ENCODE data around the gene PPP2R5E.

Gene PPP2R5E

DNA sequence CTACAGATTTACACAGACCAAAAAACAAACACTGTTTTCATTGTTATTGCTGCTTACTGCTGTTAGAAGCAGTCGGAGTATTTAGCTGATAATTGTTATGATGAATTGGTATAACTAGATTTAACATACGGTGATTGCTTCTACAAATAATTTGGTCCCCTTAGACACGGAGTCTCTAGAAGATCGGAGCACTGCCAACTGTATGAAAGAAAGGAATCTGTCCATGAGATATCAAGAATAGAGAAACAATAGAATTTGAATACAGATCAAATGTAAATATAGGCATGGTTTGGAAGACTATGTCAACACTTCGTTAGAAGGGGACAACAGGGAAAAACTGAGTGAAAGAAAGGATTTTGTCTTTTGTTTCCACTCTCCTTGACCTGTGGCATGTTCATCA lies 110.9 kb downstream of the PPP2R5E start:
- no peak for DNase-seq (ENCODE audit: low read depth)

DNA sequence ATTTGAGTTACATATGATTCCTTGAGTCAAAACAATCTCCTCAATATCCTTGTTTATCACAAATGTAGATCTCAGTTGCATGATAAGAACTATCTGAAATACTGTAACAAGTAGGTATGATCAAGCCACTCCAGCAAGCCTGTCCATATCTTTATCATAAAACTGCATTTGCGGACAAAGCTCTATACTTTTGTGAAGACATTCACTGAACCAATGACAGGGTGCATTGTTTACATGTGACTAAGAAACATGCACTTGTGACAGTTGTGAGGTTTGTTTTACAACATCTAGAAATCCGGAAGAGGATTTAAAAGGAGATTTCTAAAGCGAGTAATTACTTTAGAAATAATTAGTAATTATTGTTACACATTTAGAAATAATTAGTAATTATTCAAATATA lies 111.7 kb downstream of the PPP2R5E start:
- DNase-seq (ENCODE audit: low read depth): no peak

DNA sequence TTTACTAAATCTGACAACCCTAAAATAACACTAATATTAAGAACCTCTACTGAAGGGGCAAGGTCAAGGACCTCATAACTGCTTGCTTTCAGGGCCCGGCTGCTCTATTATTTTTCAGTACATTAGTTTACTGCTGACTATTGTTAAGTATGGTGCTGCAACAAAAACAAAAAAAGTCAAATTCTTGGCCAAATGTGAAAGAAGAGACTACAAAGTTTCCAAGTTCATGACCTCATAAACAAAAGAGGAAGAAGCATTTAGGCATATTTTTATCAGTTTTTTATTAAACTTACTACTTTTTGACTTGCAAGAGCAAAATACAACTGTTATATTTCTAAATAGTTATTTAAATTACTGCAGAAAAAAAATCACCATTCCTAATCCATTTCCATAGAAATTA lies 114.7 kb downstream of the PPP2R5E start:
- DNase-seq (ENCODE audit: low read depth): no peak

DNA sequence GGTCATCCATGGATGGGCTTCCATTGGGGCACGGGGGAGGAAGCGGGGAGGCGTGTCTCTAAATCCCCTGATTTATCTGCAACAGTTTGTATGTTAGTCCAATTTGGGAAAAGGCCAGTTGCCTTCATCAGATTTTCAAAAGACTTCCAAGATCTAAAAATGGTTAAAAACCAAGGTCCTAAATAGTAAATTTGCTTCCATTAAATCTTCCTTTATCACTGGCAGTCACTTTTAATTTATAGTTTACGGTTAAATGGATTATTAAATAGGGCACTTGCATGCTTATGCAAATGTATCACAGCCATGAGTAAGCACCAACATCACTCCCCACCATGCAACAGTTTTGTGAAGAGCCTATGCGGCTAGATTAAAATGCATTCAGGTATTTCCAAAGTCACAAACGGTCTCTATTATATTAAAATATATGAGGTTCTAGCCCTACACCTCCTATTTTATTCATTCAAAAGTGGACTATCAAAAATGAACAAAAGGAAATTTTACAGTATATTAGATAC lies 116.3 kb downstream of the PPP2R5E start:
- DNase-seq (ENCODE audit: low read depth): no peak

DNA sequence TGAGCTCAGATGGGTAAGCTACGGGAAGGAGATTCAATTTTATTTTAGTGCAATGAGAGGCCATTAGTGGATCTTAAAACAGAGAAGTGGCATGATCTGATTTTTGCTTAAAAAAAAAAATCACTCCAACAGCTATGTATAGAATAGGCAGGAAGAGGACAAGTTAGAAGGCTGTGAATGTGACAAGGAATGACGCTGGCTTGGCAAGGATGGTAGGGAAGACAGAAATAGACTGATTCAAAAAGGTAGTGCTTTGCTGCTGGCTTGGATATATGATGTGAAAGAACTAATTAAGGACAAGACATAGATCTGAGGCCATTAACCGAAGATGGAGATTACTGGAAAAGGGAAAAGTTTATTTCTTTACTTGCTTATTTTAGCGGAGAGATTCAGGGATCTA lies 119.3 kb downstream of the PPP2R5E start:
- no peak for DNase-seq (ENCODE audit: low read depth)

DNA sequence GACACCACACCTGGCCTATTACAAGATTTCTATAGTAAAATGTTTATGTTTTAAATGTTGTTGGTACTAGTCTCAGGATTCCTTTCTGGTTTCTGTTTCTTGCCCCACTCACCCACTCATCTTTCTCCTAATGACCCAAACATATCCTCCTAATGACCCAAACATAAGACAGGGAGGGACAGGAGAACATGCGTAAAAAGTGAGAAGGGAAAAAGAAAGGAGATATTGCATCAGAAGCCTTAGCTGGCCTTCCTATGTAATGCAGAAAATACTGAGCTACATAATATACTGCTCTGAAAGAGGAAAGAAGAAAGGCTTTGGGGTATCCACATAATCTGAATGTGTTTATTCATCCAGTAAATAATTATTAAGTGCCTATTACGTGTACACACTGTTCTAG lies 119.8 kb downstream of the PPP2R5E start:
- DNase-seq (ENCODE audit: low read depth): no peak

DNA sequence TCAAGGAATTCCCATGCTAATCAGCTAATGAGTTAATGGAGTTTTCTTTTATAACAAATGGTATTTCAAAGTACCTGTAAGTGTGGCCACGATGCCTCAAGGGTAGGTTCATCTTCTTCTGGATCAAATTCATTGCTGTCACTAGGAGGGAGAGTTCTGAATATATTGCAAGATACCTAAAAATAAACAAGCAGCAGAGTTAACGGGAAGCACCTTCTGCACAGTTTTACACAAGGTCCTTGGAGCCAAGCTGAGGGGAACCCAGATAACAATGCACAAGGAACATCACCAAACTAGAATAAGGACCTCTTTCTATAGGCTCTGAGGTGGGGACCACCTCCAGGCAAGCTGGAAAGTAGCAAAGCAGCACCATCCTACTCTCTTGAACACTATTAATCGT lies 121.3 kb downstream of the PPP2R5E start:
- DNase-seq (ENCODE audit: low read depth): no peak

DNA sequence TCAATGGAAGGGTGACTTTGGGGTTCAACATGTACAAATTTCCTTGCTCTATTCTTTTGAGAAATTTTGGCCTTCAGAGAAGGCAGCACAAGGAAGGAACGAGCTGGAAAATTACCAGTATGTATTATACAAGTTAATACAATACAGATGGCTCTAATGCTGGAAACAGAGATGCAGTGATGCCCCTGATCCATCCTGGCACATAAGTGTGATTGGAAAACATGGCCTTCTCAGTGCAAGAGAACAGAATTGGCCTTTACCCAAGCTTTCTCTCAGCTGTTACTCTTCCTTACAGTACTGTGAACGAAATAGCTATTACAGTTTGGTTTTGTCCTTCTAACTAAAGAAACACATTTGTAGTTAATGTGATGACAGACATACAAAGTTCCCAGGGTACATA lies 122.0 kb downstream of the PPP2R5E start:
- no peak for DNase-seq (ENCODE audit: low read depth)

DNA sequence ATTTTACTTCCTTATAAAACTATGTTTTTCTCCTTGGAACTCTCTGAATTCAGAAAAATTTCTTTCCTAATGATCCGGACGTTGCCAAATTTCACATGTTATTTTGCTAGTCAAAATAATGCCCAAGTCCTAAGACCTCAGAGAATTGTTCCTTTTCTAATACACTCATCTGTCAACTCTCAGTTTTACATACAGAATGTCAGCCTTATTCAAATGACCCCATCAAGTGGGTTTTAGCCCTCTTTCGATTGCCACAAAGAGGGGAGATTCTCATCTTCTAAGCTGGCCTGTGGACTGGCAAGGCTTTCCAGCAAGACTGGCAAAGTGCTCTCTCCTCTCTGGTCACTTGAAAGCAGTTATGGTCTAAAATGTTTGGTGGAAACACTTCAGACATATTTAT lies 125.2 kb downstream of the PPP2R5E start:
- DNase-seq (ENCODE audit: low read depth): no peak

DNA sequence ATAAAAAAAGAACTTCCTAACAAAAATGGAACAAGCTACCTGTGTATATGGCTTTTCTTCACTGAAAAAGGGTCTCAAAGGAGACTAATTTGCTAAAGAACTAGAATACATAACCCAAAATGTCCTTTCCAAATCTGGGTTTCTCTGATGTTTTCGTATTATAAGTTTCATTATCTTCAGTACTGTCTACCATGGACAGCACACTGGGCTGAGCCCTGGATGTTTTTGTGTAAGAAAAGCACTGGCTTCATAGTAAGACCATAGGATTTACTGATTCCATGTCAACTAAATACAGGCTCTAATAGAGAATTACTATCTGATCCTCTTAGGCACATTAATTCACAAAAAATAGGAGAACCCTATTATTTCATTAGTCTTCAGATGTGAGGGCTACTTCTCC lies 130.2 kb downstream of the PPP2R5E start:
- no peak for DNase-seq (ENCODE audit: low read depth)

DNA sequence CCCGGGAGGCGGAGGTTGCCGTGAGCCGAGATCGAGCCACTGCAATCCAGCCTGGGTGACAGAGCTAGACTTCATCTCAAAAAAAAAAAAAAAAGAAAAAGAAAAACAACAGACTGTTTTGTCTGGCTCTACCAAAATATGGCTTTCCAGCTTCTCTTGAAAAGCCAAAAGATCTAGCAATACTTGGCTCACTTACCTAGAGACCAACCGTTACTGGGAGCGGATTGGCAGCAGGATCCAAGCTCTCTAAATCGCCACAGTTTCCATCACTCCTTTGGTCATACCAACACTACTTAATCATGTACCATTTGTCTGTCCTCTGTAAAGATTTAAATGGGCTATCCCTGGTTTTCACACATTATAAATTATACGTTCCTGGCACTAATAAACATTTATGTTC lies 136.8 kb downstream of the PPP2R5E start:
- no peak for DNase-seq (ENCODE audit: low read depth)

DNA sequence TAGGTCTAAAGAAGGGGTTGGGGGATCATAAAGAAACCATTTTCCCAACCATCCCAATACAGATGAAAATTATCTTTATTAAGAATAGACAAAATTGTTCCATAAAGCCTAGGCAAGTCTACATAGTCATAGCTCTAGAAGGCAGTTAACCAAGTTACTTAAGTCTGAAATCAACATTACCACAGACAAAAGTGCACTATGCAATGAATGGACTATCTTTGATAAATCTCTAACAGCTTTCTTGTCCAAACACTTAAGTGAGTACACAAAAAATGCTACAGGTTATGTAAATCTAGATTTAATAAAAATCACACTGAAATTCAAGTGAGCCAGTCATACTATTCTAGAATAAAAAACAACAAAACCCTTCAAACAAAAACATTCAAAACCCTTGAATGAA lies 137.5 kb downstream of the PPP2R5E start:
- DNase-seq (ENCODE audit: low read depth): no peak

DNA sequence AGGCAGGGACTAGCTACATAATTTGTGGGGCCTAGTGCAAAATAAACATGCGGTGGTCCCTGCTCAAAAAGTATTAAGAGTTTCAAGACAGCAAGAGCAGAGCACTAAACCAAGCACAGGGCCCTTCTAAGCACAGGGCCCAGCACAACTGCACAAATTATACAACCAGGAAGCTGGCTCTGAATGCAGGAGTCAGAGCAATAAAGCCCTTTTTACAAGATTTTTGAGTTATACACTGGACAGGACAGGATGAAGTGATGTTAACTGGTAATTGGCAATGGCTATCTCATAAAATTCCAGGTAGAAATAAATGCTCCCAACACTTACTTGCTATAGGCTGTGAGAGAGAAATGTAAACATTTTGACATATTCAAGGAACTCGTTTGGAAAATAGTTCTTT lies 138.3 kb downstream of the PPP2R5E start:
- no peak for DNase-seq (ENCODE audit: low read depth)

DNA sequence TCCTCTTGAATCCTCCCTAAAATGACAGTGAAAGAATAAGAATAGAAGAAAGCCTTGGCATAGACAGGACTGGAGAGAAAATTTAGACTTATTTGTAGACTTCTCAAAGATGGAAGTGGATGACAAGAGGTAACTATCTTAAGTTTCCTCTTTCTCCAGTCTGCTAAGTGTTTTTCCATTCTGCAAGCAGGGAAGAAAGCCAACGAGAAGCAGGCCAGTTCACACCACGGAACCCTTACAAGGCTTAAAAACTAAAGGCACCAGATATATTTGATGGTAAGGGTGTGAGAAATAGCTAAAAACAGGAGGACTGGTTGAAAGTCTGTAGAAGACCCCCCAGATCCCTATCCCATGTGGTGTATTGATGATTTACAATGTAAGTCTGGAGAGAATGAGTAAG lies 141.5 kb downstream of the PPP2R5E start:
- no peak for DNase-seq (ENCODE audit: low read depth)

DNA sequence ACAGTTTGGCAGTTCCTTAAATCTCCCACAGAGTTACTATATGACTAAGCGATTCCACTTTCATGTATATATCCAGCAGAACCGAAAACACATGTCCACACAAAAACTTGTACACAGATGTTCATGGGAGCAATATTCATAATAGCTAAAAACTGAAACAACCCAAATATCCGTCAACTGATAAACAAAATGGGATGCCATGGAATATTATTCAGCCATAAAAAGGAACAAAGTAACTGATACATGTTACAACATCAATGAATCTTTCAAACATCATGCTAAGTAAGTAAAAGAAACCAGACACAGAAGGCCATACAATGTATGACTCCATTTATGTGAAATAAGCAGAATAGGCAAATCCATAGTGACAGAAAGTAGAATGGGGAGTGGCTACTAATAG lies 144.2 kb downstream of the PPP2R5E start:
- DNase-seq (ENCODE audit: low read depth): no peak

DNA sequence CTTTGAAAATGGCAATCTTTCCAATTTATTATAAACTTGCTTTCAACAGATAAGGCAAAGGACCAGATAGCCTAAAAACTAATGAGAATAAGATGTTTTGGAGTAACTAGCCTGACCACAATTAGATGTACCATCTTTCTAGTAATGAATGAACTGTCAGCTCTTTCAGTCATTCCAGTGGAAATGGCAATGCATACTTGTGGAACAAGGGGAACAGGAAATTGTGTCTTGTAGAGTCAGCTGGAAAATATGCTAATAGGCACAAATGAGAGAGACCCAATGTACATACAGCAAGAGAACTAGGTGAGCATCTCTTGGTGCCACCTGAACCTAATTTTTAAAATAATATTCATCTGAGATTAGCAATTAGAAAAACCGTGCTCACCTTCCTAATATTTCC lies 148.3 kb downstream of the PPP2R5E start:
- DNase-seq (ENCODE audit: low read depth): no peak

DNA sequence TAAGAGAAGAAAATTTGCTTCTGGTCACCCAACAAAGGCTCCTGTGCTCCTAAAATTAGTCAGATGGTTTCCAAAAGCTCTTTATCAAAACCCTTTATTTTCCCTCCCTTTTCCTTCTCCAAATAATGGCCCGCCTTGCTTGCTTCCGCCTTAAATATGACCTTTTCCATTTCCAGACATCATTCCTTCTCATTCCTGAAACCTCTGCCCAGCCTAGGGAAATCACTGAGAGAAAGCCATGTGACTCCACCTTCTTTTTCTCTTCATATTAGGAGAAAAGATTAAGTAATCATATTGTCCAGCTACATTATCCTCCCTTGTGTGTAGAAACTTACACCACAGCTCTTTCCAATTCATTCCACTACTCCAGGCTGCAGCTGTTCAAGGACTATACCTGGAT lies 148.7 kb downstream of the PPP2R5E start:
- no peak for DNase-seq (ENCODE audit: low read depth)

DNA sequence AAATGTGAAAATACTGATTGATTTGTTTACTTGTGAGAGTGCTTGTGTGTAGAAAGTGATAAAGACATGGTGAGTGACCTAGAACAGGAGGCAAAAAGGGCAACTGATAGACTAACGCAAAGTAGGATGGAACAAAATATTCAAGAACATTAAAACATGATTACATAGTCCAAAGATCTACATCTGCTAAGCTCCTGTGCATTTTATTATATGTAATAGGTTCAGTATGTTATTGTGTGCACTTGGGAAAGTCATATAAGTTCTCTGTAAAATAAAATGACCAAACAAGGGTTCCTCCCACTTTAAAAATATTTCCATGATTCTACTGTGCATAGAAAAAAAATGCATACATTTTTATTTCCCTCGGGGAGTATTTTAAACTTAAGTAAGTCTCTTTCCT lies 150.2 kb downstream of the PPP2R5E start:
- DNase-seq (ENCODE audit: low read depth): no peak

DNA sequence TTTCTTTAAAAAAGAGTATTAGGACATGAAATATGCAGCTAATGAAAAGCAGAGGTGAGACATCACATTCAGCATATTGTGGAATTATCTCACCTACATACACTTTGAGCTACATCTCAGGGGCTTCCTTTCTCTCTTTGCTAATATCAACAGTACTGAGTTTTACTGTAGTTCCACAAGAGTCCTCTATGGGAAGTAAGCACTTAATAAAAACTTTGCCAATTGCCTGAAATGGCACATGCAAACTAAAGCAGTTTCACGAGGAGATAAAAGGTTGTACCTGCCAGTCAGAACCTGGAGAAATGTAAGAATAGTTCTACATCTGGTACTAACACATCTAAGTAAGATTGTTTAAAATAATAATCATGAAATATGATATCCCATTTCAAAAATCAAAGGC lies 150.9 kb downstream of the PPP2R5E start:
- DNase-seq (ENCODE audit: low read depth): no peak

DNA sequence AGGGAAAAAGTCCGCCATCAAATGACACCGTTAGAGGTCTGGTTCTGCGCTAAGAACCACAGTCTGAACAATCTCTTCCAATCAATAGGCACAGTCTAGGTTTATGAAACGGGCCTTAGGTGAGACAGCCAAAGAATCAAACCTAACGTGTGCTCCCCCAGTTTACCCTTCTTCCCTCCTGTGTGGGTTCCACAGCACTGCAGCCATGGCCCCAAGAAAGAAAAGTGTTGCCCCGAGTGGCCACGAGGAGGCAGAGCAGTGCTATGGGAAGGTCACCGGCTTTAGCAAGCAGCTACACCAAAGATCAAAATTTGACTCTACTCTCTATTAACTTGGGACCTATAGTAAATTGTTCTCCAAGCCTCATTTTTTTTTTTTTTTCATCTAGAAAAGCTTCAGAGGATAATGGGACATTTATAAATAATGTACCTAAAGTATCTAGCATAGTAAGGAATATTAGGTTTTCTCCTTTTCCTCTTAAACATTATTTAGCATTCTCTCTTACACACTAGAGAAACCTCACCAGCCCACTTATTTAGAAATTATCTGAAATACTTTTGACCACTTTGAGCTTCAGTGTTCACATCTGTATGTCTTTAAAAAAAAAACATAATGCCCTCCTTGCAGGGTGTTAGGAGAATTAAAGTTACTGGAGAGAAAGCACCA lies 154.3 kb downstream of the PPP2R5E start:
- peak; percentile 35 for DNase-seq (ENCODE audit: low read depth)

DNA sequence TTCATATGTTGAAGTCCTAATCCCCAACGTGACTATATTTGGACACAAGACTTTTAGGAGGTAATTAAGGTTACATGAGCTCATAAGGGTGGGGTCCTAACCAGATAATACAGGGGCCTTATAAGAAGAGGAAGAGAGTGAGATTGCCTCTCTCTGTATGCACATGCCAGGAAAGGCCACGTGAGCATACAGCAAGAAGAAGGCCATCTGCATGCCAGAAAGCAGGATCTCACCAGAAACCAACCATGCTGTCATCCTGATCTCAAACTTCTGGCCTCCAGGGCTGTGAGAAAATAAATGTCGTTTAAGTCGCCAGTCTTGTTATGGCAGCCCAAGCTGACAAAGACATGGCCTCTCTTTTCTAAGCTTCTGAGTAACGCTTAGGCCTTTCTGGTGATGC lies 155.5 kb downstream of the PPP2R5E start:
- DNase-seq (ENCODE audit: low read depth): no peak

DNA sequence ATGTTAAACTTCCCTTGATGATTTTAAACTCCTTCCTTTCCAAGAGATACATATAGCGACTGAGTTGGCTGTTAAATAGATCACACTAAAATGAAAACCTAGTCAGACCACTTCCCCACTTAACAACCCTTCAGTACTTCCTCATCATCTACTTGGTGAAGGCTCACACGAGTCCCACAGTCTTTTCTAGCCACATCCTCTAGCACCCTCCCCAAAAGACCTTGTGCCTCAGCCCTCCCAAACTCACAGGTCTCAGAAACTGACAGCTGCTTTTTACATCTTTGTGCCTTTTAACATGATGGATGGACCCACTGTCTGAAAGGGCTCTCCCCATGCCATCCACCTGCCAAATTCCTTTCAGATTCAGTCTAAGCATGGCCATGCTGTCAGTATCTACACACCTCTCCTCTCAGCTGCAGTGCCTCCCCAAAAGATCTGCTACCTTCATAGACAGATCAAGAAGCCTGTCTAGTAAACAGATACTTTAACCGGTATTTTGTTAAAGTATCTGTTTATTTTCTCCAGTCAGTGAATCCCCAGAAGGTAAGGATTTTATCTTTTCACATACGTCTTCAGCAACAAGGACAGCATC lies 159.3 kb downstream of the PPP2R5E start:
- DNase-seq (ENCODE audit: low read depth): no peak

DNA sequence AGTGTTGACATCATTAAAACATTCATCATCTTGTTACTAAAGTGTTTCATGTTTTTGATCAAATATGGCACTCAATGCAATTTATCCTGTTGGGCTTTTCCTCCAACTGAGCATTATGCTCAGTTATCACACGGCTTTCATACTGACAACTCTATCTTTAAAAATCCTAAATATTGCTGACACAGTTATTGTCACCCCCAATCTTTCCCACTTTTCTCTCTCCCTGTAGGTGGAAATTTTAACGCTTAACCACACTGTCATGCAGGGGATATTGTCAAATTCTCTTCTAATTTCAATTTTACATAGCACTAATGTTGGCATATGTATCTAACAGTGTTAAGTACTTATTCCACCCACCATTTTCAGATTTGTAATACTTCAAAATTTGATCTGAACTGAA lies 164.7 kb downstream of the PPP2R5E start:
- DNase-seq (ENCODE audit: low read depth): no peak

DNA sequence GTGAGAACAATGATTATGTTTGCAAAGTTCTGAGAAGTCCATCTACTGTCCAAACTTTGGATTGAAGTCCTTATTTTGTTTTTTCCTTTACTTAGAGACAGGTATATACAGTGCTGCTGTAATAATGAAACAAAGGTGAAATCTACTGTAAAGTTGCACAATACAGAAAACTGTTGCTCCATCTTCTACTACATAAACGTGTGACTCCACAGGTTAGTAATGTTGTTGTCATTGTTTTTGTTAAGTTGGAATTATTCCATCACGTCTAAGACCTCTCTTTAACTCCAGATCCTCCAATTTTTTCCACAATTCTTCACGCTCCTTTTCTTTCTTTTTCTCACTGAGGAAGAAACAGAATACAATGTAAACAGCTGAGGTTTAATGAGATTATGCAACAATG lies 167.4 kb downstream of the PPP2R5E start:
- no peak for DNase-seq (ENCODE audit: low read depth)
